HepG2 (cell line): Measurements from ENCODE around the gene PIK3R5. TPM values are rescaled to one million over a fixed set of nuclear protein-coding genes. Genes with fewer than 3 reads are reported as not detected.

Experiments
- ATAC-seq: fragments of 200-7000 bp; cut with Tn5 transposase; 3 replicates; pipeline ENCODE4 v1.9.1; 2020; ENCODE audit warnings: mild to moderate bottlenecking, moderate library complexity
- BruUV-seq: library from RNA; stranded (reverse); fragments of 400-500 nt; replicated peaks from 2 replicates; lab custom pipeline; 2021; lab: Mats Ljungman, UMichigan
- CTCF ChIA-PET: fragments of 300-600 bp; formaldehyde crosslinking; extraction: SDS; loops from one replicate; lab custom pipeline; 2021; ENCODE audit warnings: low total read pairs, inconsistent platforms, low intra/inter-chr PET ratio; lab: Yijun Ruan, JAX
- POLR2A ChIA-PET: fragments of 350-600 bp; sonication (Branson Sonifier 250); formaldehyde crosslinking; loops from one replicate; lab custom pipeline; 2020; ENCODE audit warnings: antibody characterized with exemption, inconsistent platforms; lab: Yijun Ruan, JAX
- DNase-seq: peaks from one replicate; pipeline ENCODE4 v3.0.0-alpha.2; 2015; ENCODE audit warnings: low spot score
- FAIRE-seq: peaks from 3 replicates; lab custom pipeline; 2011; peaks lifted over from hg19 to GRCh38; lab: Jason Lieb, UNC
- H2AFZ ChIP-seq: one replicate; pipeline ENCODE4 v1.6.1; 2011; ENCODE audit warnings: low read length, inconsistent platforms
- H3K27ac ChIP-seq: fragments of 300-600 bp; 3 replicates; pipeline ENCODE4 v1.8.0; 2011; ENCODE audit warnings: mixed run types, mild to moderate bottlenecking, mixed read lengths, low read length, inconsistent platforms; ENCODE audit not compliant: insufficient read depth; ENCODE audit errors: extremely low read length
- H3K27me3 ChIP-seq, 2 experiments: fragments of 200-600 bp in 1 of 2; 2 replicates in 1 of 2; 3 replicates in 1 of 2; pipeline versions ENCODE4 v1.6.0 to v1.8.0; 2011; ENCODE audit warnings: low read length in 2 of 2, mild to moderate bottlenecking in 2 of 2, moderate library complexity in 2 of 2, inconsistent platforms in 1 of 2; ENCODE audit not compliant: insufficient read depth in 2 of 2, control insufficient read depth in 1 of 2
- H3K36me3 ChIP-seq, 2 experiments: fragments of 200-600 bp in 1 of 2; replicated peaks in 1 of 2; 2 replicates in 1 of 2; 3 replicates in 1 of 2; pipeline versions ENCODE4 v1.5.1 to v1.8.0; 2011; ENCODE audit warnings: low read length in 2 of 2, inconsistent platforms in 1 of 2; ENCODE audit not compliant: insufficient read depth in 2 of 2, control insufficient read depth in 1 of 2
- H3K4me1 ChIP-seq: 2 replicates; pipeline ENCODE4 v1.5.1; 2012; ENCODE audit warnings: low read length, inconsistent platforms; ENCODE audit not compliant: insufficient read depth
- H3K4me2 ChIP-seq: 2 replicates; pipeline ENCODE4 v1.6.0; 2011; ENCODE audit warnings: low read depth, low read length, inconsistent platforms
- H3K4me3 ChIP-seq, 3 experiments: fragments of 200-600 bp in 1 of 3; sonication (generic), shearing (Covaris generic) in 1 of 3; replicated peaks in 1 of 3; 2 replicates each; pipeline ENCODE4 v1.5.1; 2011 to 2016; ENCODE audit warnings: low read length in 3 of 3, inconsistent platforms in 2 of 3, low read depth in 2 of 3, mild to moderate bottlenecking in 2 of 3, control low read depth in 1 of 3, mixed read lengths in 1 of 3; ENCODE audit not compliant: insufficient read depth in 1 of 3
- H3K79me2 ChIP-seq: one replicate; pipeline ENCODE4 v1.6.1; 2011; ENCODE audit warnings: low read length, inconsistent platforms; ENCODE audit not compliant: insufficient read depth
- H3K9ac ChIP-seq: 2 replicates; pipeline ENCODE4 v1.6.0; 2011; ENCODE audit warnings: mild to moderate bottlenecking, low read depth, low read length, inconsistent platforms; ENCODE audit not compliant: insufficient read depth
- H3K9me3 ChIP-seq: 2 replicates; pipeline ENCODE4 v1.5.1; 2012; ENCODE audit warnings: mild to moderate bottlenecking, low read length
- H4K20me1 ChIP-seq: 2 replicates; pipeline ENCODE4 v1.6.0; 2011; ENCODE audit warnings: inconsistent platforms, mild to moderate bottlenecking, low read length, moderate library complexity; ENCODE audit not compliant: insufficient read depth
- ARNT2 ChIP-seq: sonication (generic); formaldehyde crosslinking; IDR thresholded peaks from 2 replicates; pipeline ENCODE4 v1.8.0; 2022; ENCODE audit warnings: mild to moderate bottlenecking, low read depth, missing genetic modification reagents, moderate library complexity
- CEBPB ChIP-seq: IDR thresholded peaks from 2 replicates; pipeline ENCODE4 v1.6.1; 2011; ENCODE audit warnings: low read depth, low read length, improper control_type of control experiment, borderline replicate concordance
- CHD4 ChIP-seq: fragments of 200-600 bp; sonication (generic); IDR thresholded peaks from 2 replicates; pipeline ENCODE4 v1.7.0; 2017; ENCODE audit warnings: mild to moderate bottlenecking, low read length, borderline replicate concordance
- KDM2A ChIP-seq: sonication (generic); formaldehyde crosslinking; IDR thresholded peaks from 2 replicates; pipeline ENCODE4 v1.4.0; 2020; ENCODE audit warnings: low read depth, missing genetic modification reagents, borderline replicate concordance
- MIER2 ChIP-seq: IDR thresholded peaks from 2 replicates; pipeline ENCODE4 v1.6.1; 2016; ENCODE audit warnings: missing biosample characterization, missing genetic modification reagents
- MYNN ChIP-seq: sonication (generic); formaldehyde crosslinking; IDR thresholded peaks from 2 replicates; pipeline ENCODE4 v1.4.0; 2020; ENCODE audit warnings: mild to moderate bottlenecking, low read depth, missing genetic modification reagents
- NR2F1 ChIP-seq, 2 experiments: fragments of 450-650 bp in 1 of 2; formaldehyde crosslinking in 1 of 2; IDR thresholded peaks; 2 replicates each; pipeline versions ENCODE4 v1.5.0 to v1.6.1; 2016 to 2020; ENCODE audit warnings: mild to moderate bottlenecking in 1 of 2, missing compliant biosample characterization in 1 of 2, missing genetic modification reagents in 1 of 2, moderate library complexity in 1 of 2
- PHF8 ChIP-seq: sonication (generic); formaldehyde crosslinking; IDR thresholded peaks from 2 replicates; pipeline ENCODE4 v1.5.0; 2020; ENCODE audit warnings: missing genetic modification reagents
- PPARG ChIP-seq: conservative IDR thresholded peaks from 2 replicates; pipeline ENCODE4 v1.6.1; 2016; ENCODE audit warnings: missing biosample characterization, missing genetic modification reagents
- SAP130 ChIP-seq: IDR thresholded peaks from 2 replicates; pipeline ENCODE4 v1.6.1; 2016; ENCODE audit warnings: low read depth
- TMF1 ChIP-seq: sonication (generic); formaldehyde crosslinking; IDR thresholded peaks from 2 replicates; pipeline ENCODE4 v1.8.1; 2022; ENCODE audit warnings: low read depth, missing genetic modification reagents
- ZMYM4 ChIP-seq: sonication (generic); formaldehyde crosslinking; IDR thresholded peaks from 2 replicates; pipeline ENCODE4 v1.8.1; 2023; ENCODE audit warnings: mild to moderate bottlenecking, missing genetic modification reagents
- ZNF333 ChIP-seq: sonication (generic); formaldehyde crosslinking; IDR thresholded peaks from 2 replicates; pipeline ENCODE4 v1.4.0; 2020; ENCODE audit warnings: mild to moderate bottlenecking, missing genetic modification reagents, borderline replicate concordance
- ZNF44 ChIP-seq: sonication (generic); formaldehyde crosslinking; IDR thresholded peaks from 2 replicates; pipeline ENCODE4 v1.5.1; 2020; ENCODE audit warnings: mild to moderate bottlenecking, missing genetic modification reagents
- ZNF530 ChIP-seq: sonication (generic); formaldehyde crosslinking; IDR thresholded peaks from 2 replicates; pipeline ENCODE4 v1.5.0; 2020; ENCODE audit warnings: low read depth, mild to moderate bottlenecking, missing genetic modification reagents
- ZNF724P ChIP-seq: sonication (generic); formaldehyde crosslinking; IDR thresholded peaks from 2 replicates; pipeline ENCODE4 v1.8.0; 2022; ENCODE audit warnings: missing genetic modification reagents, borderline replicate concordance
- ZNF839 ChIP-seq: sonication (generic); formaldehyde crosslinking; IDR thresholded peaks from 2 replicates; pipeline ENCODE4 v1.4.0; 2020; ENCODE audit warnings: missing genetic modification reagents, mild to moderate bottlenecking, borderline replicate concordance
- WGBS: methylation state at CpG from one replicate; pipeline ENCODE4 v1.1.6; 2017; ENCODE audit warnings: low lambda C conversion rate; 5-methylcytosine and 5-hydroxymethylcytosine counted together
- in situ Hi-C: cut with HindIII; loops from 2 replicates; pipeline ENCODE4 v1.10.0; 2017; ENCODE audit warnings: low pct_unique_long_range_greater_than_20kb; ENCODE audit not compliant: extremely low pct_ligation_motif_present
- intact Hi-C: fragments of 100-400 bp; cut with micrococcal nuclease; formaldehyde crosslinking; loops from one replicate; pipeline ENCODE4 v1.10.0; 2022; ENCODE audit not compliant: unreplicated experiment
- polyA plus RNA-seq, 8 experiments: library from polyadenylated mRNA; depleted of rRNA in 3 of 8; stranded (reverse) in 7 of 8; unstranded in 1 of 8; fragments of >200 nt; fragmentation: Illumina TruSeq in 4 of 8; extraction: Trizol in 4 of 8; gene quantifications; 2 replicates each; pipeline versions ENCODE4 v1.2.1 to v1.2.3, GENCODE V29; 2011 to 2016; ENCODE audit warnings: low read depth in 4 of 8, missing spikeins in 1 of 8, mixed read lengths in 1 of 8; ENCODE audit not compliant: insufficient read depth in 1 of 8
- total RNA-seq, 5 experiments: library from RNA; depleted of rRNA; stranded (reverse); fragments of >200 nt; fragmentation: Illumina TruSeq; extraction: Trizol; gene quantifications; 2 replicates each; pipeline ENCODE4 v1.2.3, GENCODE V29; 2016; ENCODE audit warnings: low read depth in 1 of 5
- TF ChIP-seq, protein P1 (sequence below): sonication (generic); formaldehyde crosslinking; conservative IDR thresholded peaks from 2 replicates; pipeline ENCODE4 v1.4.0; 2020; ENCODE audit warnings: missing genetic modification reagents

The PIK3R5 gene
- total and polyA plus RNA-seq, 2 of the 13 experiments (the other 11 are each of a cell fraction or from before 2014, with no cell fraction given), result not detected

DNA sequence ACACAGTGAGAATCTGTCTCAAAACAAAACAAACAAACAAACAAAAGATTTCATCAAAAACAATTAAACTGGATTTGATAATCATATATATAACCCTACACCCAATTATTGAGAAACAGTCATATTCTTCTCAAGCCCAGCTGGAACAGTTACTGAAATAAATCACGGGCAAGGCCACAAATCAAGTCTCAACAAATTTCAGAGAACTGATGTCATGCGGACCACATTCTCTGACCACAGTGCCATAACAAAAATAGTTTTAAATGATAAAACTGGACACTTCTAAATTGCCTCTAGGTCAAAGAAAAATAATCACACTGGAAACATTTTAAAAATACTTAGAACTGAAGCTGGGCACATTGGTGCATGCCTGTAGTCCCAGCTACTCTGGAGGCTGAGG, 15.9 kb upstream of the PIK3R5 start:
- no TSS peak for BruUV-seq
- no peak overlapping the region for H3K4me3 ChIP-seq
- 64% methylated on average over 2 of the region's 2 CpGs for WGBS
- no peak overlapping the region for H2AFZ ChIP-seq
- no peaks in the 10 kb centered on the region for H4K20me1 ChIP-seq
- H3K27me3 ChIP-seq, result peaks cover 0 to 3% of the 10 kb centered on the region in 2 experiments; a peak in 1 of 5 replicates
- intact Hi-C loops, result no loop called here
- H3K79me2 ChIP-seq, result no peaks in the 10 kb centered on the region
- no peak for DNase-seq
- H3K36me3 ChIP-seq, result no peaks in the 10 kb centered on the region
- TF ChIP-seq ZNF333 (CRISPR knock-in tag) (no peak), MIER2 (CRISPR knock-in tag) (no peak), ZNF530 (CRISPR knock-in tag) (no peak), ZMYM4 (CRISPR knock-in tag) (no peak), SAP130 (CRISPR knock-in tag) (no peak), KDM2A (CRISPR knock-in tag) (no peak), CHD4 (no peak), PPARG (no peak), ZNF724P (CRISPR knock-in tag) (no peak), ZNF839 (CRISPR knock-in tag) (no peak), NR2F1 (CRISPR knock-in tag; IDR thresholded peaks at IDR 0.05) (no peak), PHF8 (no peak), ZNF44 (CRISPR knock-in tag) (no peak), TMF1 (CRISPR knock-in tag) (no peak), ARNT2 (CRISPR knock-in tag) (no peak), MYNN (CRISPR knock-in tag) (no peak), CEBPB (no peak)
- TF ChIP-seq, protein P1, sequence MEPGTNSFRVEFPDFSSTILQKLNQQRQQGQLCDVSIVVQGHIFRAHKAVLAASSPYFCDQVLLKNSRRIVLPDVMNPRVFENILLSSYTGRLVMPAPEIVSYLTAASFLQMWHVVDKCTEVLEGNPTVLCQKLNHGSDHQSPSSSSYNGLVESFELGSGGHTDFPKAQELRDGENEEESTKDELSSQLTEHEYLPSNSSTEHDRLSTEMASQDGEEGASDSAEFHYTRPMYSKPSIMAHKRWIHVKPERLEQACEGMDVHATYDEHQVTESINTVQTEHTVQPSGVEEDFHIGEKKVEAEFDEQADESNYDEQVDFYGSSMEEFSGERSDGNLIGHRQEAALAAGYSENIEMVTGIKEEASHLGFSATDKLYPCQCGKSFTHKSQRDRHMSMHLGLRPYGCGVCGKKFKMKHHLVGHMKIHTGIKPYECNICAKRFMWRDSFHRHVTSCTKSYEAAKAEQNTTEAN, result no peak
- in situ Hi-C loops, result loop anchor here (25.0 kb wide), 1 partner anchor 306 kb away; no protein-coding TSS in a partner anchor
- no peak for ATAC-seq
- H3K9me3 ChIP-seq, result no peaks in the 10 kb centered on the region
- CTCF ChIA-PET, result no interaction called here
- no peaks in the 10 kb centered on the region for H3K4me1 ChIP-seq
- POLR2A ChIA-PET, result no interaction called here
- FAIRE-seq, result no peak
- no peak overlapping the region for H3K4me2 ChIP-seq
- no peak overlapping the region for H3K9ac ChIP-seq
- H3K27ac ChIP-seq, result no peak overlapping the region
